GM19025 (cell line): ENCODE data around the gene STPG3.
"Not testable (repeated sequence)": the region's sequence is repeated elsewhere in the genome, so short reads cannot be mapped to it uniquely, and the experiment has no call there.

Experiments
- ATAC-seq: cut with Tn5 transposase; IDR thresholded peaks from one replicate; pipeline ENCODE4 v1.9.1; 2021; ENCODE audit warnings: mild to moderate bottlenecking, low read depth, moderate library complexity; ENCODE audit not compliant: unreplicated experiment

Gene STPG3

GRCh38 chr9:137232510-137232909 lies 18.6 kb upstream of the STPG3 start:
- no peak for ATAC-seq

DNA sequence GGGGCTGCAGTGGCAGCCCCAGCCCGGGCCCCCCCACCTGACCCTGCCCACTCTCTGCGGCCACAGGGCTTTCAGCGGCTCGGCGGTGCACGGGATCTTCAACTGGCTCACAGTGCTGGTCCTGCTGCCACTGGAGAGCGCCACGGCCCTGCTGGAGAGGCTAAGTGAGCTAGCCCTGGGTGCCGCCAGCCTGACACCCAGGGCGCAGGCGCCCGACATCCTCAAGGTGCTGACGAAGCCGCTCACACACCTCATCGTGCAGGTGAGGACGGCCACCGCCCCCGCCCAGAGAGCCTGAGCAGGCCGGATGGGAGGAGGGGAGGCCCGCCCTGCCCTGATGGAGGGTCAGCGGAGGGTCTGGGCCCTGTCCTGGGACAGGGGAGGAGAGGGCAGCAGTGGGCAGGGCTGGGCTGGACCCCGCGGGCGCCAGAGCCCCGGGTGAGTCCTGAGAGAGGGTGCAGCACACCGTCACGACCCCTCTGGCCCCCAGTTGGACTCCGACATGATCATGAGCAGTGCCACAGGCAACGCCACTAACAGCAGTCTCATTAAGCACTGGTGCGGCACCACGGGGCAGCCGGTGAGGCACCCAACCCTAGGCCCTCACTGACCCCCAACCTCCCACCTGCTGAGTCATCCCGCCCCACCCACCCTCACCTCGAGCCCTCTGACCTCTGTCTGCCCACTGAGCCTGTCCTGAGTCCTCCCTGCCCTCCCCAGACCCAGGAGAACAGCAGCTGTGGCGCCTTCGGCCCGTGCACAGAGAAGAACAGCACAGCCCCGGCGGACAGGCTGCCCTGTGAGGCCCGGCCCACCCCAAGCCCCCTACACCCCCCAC lies 17.7 kb upstream of the STPG3 start:
- ATAC-seq = no peak

DNA sequence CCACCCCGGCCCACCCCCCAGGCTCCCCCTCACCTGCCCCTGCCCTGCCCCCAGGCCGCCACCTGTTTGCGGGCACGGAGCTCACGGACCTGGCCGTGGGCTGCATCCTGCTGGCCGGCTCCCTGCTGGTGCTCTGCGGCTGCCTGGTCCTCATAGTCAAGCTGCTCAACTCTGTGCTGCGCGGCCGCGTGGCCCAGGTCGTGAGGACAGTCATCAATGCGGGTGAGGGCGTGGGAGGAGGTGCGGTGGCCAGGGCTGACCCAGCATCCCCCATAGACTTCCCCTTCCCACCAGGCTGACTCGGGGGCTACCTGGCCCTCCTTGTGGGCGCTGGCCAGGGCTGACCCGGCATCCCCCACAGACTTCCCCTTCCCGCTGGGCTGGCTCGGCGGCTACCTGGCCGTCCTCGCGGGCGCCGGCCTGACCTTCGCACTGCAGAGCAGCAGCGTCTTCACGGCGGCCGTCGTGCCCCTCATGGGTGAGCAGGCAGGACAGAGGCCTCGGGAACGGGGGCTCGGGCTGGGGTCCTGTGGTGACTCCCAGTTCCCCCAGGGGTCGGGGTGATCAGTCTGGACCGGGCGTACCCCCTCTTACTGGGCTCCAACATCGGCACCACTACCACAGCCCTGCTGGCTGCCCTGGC lies 16.9 kb upstream of the STPG3 start:
- ATAC-seq = no peak

DNA sequence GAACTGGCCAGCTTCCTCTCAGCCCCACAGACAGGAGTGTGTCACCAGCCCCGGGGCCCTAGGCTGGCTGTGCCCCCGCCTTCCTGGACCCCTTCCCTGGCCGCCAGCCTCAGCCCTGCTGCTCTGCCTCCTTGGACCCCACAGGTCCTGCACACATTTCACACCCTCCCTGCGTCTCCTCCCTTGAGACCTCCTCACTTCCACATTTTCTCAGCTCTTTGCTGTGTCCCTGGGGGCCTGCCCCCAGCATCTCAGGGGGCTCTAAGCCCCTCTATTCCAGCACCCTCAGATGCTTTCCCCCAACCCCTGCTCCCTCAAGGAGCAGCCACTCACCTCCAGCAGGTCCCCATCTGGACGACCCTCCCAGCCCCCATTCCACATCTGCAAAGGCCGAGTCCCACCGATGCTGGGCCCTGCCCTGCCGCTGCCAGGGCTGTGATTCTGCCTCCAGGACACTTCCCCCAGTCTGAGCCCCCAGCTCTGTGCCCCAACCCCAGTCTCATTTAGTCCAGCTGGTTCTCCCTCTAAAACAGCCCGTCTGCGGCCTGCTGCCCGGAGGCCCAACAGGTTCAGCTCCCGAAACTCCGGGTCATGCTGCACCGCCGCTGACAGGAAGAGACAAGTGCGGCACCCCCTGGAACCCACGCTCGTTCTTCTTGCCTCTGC lies 16.2 kb upstream of the STPG3 start:
- ATAC-seq = no peak

DNA sequence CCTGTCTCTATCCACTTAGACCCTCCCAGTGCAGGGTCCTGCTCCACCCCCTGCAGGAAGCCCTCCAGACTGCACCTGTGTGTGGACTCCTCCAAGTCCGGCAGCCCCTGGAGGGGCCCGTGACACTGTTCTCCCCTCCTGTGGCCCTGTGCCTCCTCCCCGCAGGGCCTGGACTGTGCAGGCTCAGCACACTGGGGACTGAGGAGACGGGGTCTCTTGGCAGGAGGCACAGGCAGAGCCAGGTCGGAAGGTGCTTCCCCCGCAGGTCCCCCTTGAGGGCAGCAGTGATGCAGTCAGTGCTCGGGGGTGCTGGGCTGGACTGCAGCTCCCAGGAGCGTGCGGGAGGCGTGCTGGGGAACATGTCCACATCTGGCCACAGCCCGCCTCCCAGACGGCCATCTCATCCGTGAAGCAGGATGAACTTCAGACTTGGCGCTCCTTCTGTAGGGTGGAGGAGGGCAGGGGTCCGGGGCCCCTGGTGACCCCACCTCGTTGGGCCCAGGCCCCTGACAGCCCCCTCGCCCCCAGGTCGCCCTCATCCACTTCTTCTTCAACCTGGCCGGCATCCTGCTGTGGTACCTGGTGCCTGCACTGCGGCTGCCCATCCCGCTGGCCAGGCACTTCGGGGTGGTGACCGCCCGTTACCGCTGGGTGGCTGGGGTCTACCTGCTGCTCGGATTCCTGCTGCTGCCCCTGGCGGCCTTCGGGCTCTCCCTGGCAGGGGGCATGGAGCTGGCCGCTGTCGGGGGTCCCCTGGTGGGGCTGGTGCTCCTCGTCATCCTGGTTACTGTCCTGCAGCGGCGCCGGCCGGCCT lies 15.5 kb upstream of the STPG3 start:
- ATAC-seq = no peak

DNA sequence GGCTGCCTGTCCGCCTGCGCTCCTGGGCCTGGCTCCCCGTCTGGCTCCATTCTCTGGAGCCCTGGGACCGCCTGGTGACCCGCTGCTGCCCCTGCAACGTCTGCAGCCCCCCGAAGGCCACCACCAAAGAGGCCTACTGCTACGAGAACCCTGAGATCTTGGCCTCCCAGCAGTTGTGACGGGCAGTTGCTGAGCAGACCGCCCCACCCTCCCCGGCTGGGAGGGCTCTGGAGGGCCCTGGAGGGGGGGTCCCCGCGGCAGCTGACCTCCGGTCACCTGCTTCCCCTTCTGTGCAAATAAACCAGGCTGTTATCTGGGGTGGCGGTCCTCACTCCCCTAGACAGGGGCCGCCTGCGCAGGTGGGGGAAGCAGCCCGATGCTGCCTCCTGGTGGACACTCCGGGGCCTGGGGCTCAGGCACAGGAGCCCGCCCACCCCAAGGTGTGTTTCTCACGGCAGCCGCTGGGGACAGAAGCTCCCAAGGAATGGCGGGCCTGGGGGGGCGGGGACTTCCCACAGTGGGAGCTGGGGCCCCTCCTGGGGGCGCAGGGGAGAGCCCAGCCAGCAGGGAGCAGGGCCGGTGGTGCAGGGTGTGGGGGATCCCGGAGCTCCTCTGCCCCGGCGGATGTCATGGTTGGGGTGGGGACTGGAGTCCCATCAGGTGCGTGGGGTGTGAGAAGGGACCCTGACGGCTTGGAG lies 14.7 kb upstream of the STPG3 start:
- no peak for ATAC-seq

- no peak for ATAC-seq
These were observed 14.1 kb upstream of the STPG3 start for GRCh38 chr9:137236936-137237421.

DNA sequence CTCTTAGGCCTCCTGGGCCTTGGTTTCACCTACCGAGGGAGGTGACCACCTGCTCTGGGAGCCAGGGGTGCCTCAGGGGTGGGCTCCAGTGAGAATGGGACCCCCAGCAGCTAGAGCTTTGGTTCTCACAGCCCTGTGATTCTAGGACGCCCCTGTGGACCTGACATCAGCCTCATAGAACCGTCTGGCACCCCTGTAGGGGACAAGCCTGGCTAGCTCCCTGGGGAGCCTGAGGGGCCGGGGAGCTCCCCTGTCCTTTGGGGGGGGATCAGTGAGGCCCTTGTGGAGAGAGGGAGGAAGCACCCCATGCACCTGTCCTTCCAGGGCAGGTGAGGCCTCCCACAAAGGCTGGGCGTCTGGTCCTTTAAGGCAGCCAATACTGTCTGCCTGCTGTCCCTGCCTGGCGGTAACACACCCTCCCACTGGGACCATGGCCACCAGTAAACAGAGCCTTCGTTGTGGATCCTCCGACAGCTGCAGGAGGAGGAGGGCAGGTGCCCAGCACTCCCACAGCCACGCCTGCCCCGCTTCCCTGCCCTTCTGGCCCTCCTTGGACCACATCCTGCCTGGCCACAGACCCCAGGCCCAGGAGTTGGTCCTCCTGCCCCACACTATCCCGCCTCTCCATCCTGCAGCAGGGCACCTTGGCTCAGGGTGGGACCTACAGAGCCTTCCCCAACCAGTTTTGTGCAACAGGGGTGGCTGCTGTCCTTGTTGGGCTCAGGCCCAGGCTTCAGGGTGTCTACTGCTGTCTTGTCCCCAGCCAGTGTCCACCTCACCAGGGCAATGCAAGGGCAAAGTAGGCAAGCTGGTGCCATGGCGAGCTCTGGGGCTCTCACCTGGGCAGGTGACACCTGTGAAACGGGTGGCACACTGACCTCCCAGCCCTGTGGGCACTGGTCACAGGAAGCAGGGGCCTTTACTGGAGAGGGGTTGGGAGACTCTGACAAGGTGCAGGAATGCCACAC lies 13.0 kb upstream of the STPG3 start:
- ATAC-seq = no peak

GRCh38 chr9:137239541-137240200 lies 11.4 kb upstream of the STPG3 start:
- not testable (repeated sequence) for ATAC-seq

DNA sequence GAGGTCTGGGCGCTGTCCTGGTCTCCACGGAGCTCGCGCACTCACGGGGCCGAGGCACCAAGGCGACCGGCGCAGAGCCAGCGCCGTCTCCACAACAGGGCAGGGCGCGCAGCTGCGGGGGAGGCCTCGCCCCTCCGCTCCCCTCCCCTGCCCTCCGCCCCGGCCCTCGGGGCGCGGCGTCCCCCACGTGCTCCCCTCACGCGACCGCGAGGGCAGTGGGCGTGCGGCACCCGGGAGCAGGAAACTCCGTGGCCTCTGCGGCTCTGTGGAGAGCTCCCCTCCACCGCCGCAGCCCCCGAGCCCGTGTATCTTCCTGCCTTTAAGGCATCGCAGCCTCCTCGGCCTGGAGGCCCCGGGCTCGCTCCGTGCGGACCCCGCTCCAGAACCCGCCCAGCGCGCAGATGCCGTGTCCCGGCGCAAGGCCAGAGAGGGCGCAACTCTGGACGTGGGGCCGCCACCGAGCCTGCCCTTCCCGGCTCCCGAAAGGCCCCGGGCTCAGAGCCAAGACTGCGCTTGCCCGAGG lies 10.7 kb upstream of the STPG3 start:
- ATAC-seq = peak; percentile 14

DNA sequence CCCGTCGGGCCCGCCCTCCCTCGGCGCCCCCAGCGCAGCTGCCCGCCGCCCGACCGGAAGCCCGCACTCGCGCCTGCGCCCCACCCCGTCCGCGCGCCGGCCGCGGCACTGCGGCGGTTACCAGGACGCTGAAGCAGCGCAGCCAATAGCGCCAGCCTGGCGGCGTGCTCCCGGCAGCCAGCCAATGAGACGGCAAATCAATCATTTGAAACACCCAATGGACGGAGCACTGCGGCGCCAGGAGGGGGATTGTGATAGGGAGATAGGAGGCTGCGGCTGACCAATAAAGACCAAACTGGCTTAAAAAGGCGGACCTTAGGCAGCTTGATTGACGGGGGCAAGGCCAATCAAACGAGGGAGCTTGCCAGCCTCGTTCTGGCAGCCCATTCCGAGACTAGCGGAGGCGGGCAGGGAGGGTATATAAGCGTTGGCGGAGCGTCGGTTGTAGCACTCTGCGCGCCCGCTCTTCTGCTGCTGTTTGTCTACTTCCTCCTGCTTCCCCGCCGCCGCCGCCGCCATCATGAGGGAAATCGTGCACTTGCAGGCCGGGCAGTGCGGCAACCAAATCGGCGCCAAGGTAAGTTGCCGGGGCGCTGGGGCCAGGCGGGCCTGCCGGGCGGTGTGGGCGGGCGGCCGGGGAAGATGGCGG lies 10.1 kb upstream of the STPG3 start, which contains the start of gene TUBB4B:
Gene TUBB4B (plus strand): TSS at position 447 of the 649 bp plus-strand sequence. CDS start 74 bp downstream, at position 521.
- peak; percentile 61 for ATAC-seq

DNA sequence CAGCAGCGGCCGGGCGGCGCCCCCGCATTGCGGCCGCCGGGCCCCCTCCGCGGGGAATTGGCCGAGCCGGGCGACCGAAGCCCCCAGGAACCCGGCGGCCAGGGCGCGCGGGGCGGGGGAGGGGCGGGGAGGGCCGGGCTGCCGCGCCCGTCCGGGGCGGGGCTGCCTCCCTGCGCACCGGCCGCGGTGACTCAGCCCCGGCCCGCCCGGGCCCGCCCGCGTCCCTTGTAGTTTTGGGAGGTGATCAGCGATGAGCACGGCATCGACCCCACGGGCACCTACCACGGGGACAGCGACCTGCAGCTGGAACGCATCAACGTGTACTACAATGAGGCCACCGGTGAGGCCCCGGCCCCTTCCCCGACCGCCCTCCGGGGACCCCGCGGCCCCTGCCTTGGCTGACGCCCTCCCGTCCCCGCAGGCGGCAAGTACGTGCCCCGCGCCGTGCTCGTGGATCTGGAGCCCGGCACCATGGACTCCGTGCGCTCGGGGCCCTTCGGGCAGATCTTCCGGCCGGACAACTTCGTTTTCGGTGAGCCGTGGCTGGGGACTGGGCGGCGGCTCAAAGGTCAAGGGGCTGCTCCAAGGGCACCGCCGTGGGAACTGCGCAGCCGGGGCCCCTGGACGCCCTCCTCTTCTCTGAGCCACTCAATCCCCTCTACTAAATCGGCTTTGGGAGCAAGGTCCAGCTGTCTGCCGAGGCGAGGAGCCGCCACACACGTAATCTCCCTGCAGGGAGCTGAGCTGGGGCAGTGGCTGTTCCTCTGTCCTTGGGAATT lies 9.4 kb upstream of the STPG3 start:
- ATAC-seq = peak; percentile 4

DNA sequence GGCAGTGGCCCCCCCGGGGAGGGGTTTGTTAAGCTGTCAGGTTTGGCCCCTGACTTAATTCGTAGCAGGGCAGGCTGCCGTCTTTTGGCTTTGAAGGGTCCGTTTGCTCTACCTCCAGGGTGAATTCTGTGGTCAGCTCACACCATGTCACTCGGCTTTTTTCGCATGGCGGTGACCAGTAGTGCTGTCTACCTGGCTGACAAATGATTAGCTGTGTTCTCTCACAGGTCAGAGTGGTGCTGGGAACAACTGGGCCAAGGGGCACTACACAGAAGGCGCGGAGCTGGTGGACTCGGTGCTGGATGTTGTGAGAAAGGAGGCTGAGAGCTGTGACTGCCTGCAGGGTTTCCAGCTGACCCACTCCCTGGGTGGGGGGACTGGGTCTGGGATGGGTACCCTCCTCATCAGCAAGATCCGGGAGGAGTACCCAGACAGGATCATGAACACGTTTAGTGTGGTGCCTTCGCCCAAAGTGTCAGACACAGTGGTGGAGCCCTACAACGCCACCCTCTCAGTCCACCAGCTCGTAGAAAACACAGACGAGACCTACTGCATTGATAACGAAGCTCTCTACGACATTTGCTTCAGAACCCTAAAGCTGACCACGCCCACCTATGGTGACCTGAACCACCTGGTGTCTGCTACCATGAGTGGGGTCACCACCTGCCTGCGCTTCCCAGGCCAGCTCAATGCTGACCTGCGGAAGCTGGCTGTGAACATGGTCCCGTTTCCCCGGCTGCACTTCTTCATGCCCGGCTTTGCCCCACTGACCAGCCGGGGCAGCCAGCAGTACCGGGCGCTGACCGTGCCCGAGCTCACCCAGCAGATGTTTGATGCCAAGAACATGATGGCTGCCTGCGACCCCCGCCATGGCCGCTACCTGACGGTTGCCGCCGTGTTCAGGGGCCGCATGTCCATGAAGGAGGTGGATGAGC lies 8.6 kb upstream of the STPG3 start:
- no peak for ATAC-seq

DNA sequence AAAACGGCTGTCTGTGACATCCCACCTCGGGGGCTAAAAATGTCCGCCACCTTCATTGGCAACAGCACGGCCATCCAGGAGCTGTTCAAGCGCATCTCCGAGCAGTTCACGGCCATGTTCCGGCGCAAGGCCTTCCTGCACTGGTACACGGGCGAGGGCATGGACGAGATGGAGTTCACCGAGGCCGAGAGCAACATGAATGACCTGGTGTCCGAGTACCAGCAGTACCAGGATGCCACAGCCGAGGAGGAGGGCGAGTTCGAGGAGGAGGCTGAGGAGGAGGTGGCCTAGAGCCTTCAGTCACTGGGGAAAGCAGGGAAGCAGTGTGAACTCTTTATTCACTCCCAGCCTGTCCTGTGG lies 7.8 kb upstream of the STPG3 start:
- ATAC-seq = not testable (repeated sequence)

- ATAC-seq = no peak
These were observed 7.2 kb upstream of the STPG3 start for GRCh38 chr9:137243626-137244485.
